ENCODE data around the gene NEIL1.

DNA sequence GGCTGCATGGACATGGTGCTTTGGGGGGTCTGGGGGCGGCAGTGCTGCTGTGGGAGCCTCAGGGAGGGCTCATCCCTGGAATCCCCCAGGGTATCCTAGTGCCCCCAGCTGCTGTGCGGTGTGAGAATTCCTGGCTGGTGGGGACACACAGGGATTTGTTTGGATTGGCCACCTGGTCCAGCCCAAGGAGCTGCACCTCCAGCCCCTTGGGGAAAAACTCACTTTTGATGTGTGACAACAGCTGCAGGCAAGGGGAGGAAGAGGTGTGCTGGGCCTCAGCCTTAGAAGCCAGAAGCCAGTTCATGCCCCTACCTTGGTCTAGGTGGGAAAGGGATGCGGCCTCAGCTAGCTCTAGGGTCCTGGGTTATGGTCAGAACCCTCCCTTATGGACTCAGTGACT lies 19.3 kb upstream of the NEIL1 start:
- TF ChIP-seq EZH2phosphoT487 (IDR thresholded peaks at IDR 0.05; ENCODE audit: borderline replicate concordance, low read depth) (no peak), POLR2AphosphoS5 (IDR thresholded peaks at IDR 0.05; ENCODE audit: low read depth, low read length) (no peak), SMC3 (IDR thresholded peaks at IDR 0.05; ENCODE audit: low read depth, low read length) (no peak), EP300 (IDR thresholded peaks at IDR 0.05; ENCODE audit: borderline replicate concordance in 1 of 2, low read depth in 1 of 2, low read length in 1 of 2) (no peak), TAF1 (IDR thresholded peaks at IDR 0.05; ENCODE audit: borderline replicate concordance, low read depth, low read length) (no peak), RAD21 (IDR thresholded peaks at IDR 0.05; ENCODE audit: low read length) (no peak), FOSL2 (IDR thresholded peaks at IDR 0.05; ENCODE audit: borderline replicate concordance, low read depth) (no peak)
- TF ChIP-seq, protein P1, sequence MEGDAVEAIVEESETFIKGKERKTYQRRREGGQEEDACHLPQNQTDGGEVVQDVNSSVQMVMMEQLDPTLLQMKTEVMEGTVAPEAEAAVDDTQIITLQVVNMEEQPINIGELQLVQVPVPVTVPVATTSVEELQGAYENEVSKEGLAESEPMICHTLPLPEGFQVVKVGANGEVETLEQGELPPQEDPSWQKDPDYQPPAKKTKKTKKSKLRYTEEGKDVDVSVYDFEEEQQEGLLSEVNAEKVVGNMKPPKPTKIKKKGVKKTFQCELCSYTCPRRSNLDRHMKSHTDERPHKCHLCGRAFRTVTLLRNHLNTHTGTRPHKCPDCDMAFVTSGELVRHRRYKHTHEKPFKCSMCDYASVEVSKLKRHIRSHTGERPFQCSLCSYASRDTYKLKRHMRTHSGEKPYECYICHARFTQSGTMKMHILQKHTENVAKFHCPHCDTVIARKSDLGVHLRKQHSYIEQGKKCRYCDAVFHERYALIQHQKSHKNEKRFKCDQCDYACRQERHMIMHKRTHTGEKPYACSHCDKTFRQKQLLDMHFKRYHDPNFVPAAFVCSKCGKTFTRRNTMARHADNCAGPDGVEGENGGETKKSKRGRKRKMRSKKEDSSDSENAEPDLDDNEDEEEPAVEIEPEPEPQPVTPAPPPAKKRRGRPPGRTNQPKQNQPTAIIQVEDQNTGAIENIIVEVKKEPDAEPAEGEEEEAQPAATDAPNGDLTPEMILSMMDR (IDR thresholded peaks at IDR 0.05) = no peak
- TF ChIP-seq, protein P2, sequence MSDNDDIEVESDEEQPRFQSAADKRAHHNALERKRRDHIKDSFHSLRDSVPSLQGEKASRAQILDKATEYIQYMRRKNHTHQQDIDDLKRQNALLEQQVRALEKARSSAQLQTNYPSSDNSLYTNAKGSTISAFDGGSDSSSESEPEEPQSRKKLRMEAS (IDR thresholded peaks at IDR 0.05; ENCODE audit: low read depth) = no peak
- TF ChIP-seq, protein P3, sequence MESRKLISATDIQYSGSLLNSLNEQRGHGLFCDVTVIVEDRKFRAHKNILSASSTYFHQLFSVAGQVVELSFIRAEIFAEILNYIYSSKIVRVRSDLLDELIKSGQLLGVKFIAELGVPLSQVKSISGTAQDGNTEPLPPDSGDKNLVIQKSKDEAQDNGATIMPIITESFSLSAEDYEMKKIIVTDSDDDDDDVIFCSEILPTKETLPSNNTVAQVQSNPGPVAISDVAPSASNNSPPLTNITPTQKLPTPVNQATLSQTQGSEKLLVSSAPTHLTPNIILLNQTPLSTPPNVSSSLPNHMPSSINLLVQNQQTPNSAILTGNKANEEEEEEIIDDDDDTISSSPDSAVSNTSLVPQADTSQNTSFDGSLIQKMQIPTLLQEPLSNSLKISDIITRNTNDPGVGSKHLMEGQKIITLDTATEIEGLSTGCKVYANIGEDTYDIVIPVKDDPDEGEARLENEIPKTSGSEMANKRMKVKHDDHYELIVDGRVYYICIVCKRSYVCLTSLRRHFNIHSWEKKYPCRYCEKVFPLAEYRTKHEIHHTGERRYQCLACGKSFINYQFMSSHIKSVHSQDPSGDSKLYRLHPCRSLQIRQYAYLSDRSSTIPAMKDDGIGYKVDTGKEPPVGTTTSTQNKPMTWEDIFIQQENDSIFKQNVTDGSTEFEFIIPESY (IDR thresholded peaks at IDR 0.05; ENCODE audit: borderline replicate concordance, low read depth) = no peak
